Measurements from ENCODE around the gene SLC46A2. TPM values are rescaled to one million over a fixed set of nuclear protein-coding genes. Genes with fewer than 3 reads are reported as not detected.
A peak's percentile ranks its signal among the peaks of the same experiment; 100 is the strongest.

The SLC46A2 gene
- total and polyA plus RNA-seq, 2 of the 13 experiments (the other 11 are each of a cell fraction or from before 2014, with no cell fraction given) = not detected

- TF ChIP-seq POGK (CRISPR knock-in tag; conservative IDR thresholded peaks at IDR 0.05) (no peak), LRRFIP1 (CRISPR knock-in tag; conservative IDR thresholded peaks at IDR 0.05) (no peak), ZC3H13 (CRISPR knock-in tag; IDR thresholded peaks at IDR 0.05) (no peak), ARID5B (CRISPR knock-in tag; IDR thresholded peaks at IDR 0.05) (peak; percentile 70; the same call in 1 of the 2 replicates), ATF7-NPFF (CRISPR knock-in tag; IDR thresholded peaks at IDR 0.05; ENCODE audit: low read depth) (no peak), ATF4 (CRISPR knock-in tag; IDR thresholded peaks at IDR 0.05) (no peak), CSRNP1 (CRISPR knock-in tag; IDR thresholded peaks at IDR 0.05) (no peak), ZBTB7A (CRISPR knock-in tag; IDR thresholded peaks at IDR 0.05) (no peak), NONO (IDR thresholded peaks at IDR 0.05) (no peak), NONO (CRISPR knock-in tag; conservative IDR thresholded peaks at IDR 0.05) (no peak), PPARG (CRISPR knock-in tag; conservative IDR thresholded peaks at IDR 0.05) (no peak), SP2 (CRISPR knock-in tag; IDR thresholded peaks at IDR 0.05) (no peak), FLYWCH1 (CRISPR knock-in tag; IDR thresholded peaks at IDR 0.05) (no peak), TCF7L2 (IDR thresholded peaks at IDR 0.05; ENCODE audit: low read depth, low read length) (no peak), MTA1 (CRISPR knock-in tag; IDR thresholded peaks at IDR 0.05; ENCODE audit: borderline replicate concordance) (no peak), TFAP4 (IDR thresholded peaks at IDR 0.05; ENCODE audit: borderline replicate concordance, low read depth) (peak; percentile 48; the same call in 1 of the 2 replicates), NFIC (IDR thresholded peaks at IDR 0.05; ENCODE audit: low read length) (no peak), ZMYM2 (CRISPR knock-in tag; IDR thresholded peaks at IDR 0.05) (no peak), ZNF83 (CRISPR knock-in tag; IDR thresholded peaks at IDR 0.05; ENCODE audit: borderline replicate concordance) (no peak)
Measured at GRCh38 chr9:112869917-112870316, 20.8 kb downstream of the SLC46A2 start (continued).
